Gastrocnemius medialis (tissue), 4 donors: ENCODE measurements around the gene FARP1. TPM values are rescaled to one million over a fixed set of nuclear protein-coding genes. Genes with fewer than 3 reads are reported as not detected.

Experiments used
- ATAC-seq, 2 donors: fragments of 150-250 bp; one replicate each; pipeline ENCODE4 v1.9.1; 2016
- DNase-seq, 2 donors: peaks; one replicate each; pipeline ENCODE4 v3.0.0-alpha.2; 2019
- H3K27ac ChIP-seq, 4 donors: fragments of 200-600 bp; sonication (generic); 1 replicate in 1 of 4; 2 replicates in 3 of 4; pipeline ENCODE4 v1.5.1; 2016 to 2018; ENCODE audit warnings: mild to moderate bottlenecking in 2 of 4, moderate library complexity in 1 of 4
- H3K27me3 ChIP-seq, 3 donors: fragments of 200-600 bp; sonication (generic) in 2 of 3; 1 replicate in 1 of 3; 2 replicates in 2 of 3; pipeline versions ENCODE4 v1.5.1 to v1.6.0; 2016 to 2019; ENCODE audit warnings: mild to moderate bottlenecking in 1 of 3, moderate library complexity in 1 of 3
- H3K36me3 ChIP-seq, 2 donors: fragments of 200-600 bp; sonication (generic) in 1 of 2; one replicate each; pipeline ENCODE4 v1.5.1; 2017 to 2018
- H3K4me1 ChIP-seq, 2 donors: fragments of 200-600 bp; sonication (generic) in 1 of 2; one replicate each; pipeline ENCODE4 v1.5.1; 2016 to 2017; ENCODE audit warnings: mild to moderate bottlenecking in 2 of 2
- H3K4me3 ChIP-seq, 4 donors: fragments of 200-600 bp; sonication (generic) in 3 of 4; 1 replicate in 1 of 4; 2 replicates in 3 of 4; pipeline ENCODE4 v1.5.1; 2016 to 2019; ENCODE audit warnings: mild to moderate bottlenecking in 2 of 4
- H3K9me3 ChIP-seq, 3 donors: fragments of 200-600 bp; sonication (generic) in 2 of 3; 1 replicate in 1 of 3; 2 replicates in 2 of 3; pipeline ENCODE4 v1.5.1; 2016 to 2019
- CTCF ChIP-seq, 5 experiments: fragments of 450-650 bp in 3 of 5; fragments of 200-600 bp in 2 of 5; sonication (generic) in 2 of 5; IDR thresholded peaks in 4 of 5; conservative IDR thresholded peaks in 1 of 5; 1 replicate in 4 of 5; 2 replicates in 1 of 5; pipeline ENCODE4 v1.5.1; 2016 to 2019; ENCODE audit warnings: antibody characterized with exemption in 5 of 5, mild to moderate bottlenecking in 3 of 5, moderate library complexity in 3 of 5
- POLR2A ChIP-seq, 2 donors: fragments of 450-650 bp; IDR thresholded peaks; one replicate each; pipeline ENCODE4 v1.6.1; 2017; ENCODE audit warnings: antibody characterized with exemption in 2 of 2, mild to moderate bottlenecking in 2 of 2, moderate library complexity in 2 of 2
- in situ Hi-C, 4 donors: fragments of 200-750 bp; cut with MboI; loops; one replicate each; pipeline versions ENCODE4 v1.15.0 to v1.8.0; 2017; ENCODE audit warnings: low sequenced_read_pairs in 4 of 4
- intact Hi-C: fragments of 100-400 bp; cut with DNase I; formaldehyde crosslinking; loops from one replicate; pipeline ENCODE4 v1.15.1; 2023; ENCODE audit warnings: low total_unique reads
- total RNA-seq, 4 donors: library from RNA; depleted of rRNA; stranded (reverse); fragments of >200 nt; gene quantifications; one replicate each; pipeline versions ENCODE4 v1.1.0 to v1.2.3, GENCODE V29; 2016

FARP1 gene
- total RNA-seq, 4 donors from 2014 or later = 3.5 to 9.8 (median 4.9) TPM

DNA sequence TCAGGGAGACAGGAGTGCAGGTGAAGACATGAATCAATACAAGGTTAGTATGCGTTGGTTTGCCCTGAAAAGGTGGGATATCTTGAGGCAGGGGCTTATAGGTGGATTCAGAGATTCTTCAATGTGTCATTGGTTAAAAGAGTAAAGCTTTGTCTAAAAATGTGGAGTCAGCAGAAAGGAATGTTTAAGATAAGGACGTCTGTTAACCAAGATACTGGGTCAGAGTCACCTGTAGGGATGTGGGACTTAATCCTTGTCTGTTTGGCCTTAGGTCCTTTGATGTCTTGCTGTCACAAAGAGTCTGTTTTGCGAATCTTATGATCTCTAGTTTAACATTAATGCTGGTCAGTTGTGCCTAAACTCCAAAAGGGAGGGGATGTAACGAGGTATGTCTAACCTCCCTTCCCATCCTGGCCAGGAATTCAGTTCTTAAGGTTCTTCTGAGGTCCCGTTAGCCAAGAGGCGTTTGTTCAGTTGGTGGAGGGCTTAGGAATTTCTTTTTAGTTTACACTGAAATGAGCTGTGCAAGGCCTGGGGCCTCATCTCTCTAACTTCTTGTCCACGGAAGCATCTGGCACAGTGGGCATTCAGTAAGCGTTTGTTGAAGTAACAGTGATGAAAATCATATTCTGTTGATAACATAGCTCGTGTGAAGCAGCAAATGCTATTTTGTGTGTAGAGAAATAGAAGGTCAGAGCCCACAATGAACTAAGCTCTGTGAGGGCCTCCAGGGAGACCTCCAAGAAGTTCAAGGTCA, 130.4 kb downstream of the FARP1 start:
- Histone ChIP-seq H3K36me3 (no peaks in the 10 kb centered on the region), H3K4me3 (no peak overlapping the region), H3K27me3 (no peaks in the 10 kb centered on the region), H3K9me3 (no peaks in the 10 kb centered on the region), H3K4me1 (no peaks in the 10 kb centered on the region), H3K27ac (no peak overlapping the region)
- intact Hi-C loops (no loop called here), in situ Hi-C loops (no loop called here)
- no peak for DNase-seq
- ATAC-seq = no peak
- TF ChIP-seq POLR2A (IDR thresholded peaks at IDR 0.05) (no peak), CTCF (IDR thresholded peaks at IDR 0.05 in 4 of 5, conservative IDR thresholded peaks at IDR 0.05 in 1 of 5) (no peak)

DNA sequence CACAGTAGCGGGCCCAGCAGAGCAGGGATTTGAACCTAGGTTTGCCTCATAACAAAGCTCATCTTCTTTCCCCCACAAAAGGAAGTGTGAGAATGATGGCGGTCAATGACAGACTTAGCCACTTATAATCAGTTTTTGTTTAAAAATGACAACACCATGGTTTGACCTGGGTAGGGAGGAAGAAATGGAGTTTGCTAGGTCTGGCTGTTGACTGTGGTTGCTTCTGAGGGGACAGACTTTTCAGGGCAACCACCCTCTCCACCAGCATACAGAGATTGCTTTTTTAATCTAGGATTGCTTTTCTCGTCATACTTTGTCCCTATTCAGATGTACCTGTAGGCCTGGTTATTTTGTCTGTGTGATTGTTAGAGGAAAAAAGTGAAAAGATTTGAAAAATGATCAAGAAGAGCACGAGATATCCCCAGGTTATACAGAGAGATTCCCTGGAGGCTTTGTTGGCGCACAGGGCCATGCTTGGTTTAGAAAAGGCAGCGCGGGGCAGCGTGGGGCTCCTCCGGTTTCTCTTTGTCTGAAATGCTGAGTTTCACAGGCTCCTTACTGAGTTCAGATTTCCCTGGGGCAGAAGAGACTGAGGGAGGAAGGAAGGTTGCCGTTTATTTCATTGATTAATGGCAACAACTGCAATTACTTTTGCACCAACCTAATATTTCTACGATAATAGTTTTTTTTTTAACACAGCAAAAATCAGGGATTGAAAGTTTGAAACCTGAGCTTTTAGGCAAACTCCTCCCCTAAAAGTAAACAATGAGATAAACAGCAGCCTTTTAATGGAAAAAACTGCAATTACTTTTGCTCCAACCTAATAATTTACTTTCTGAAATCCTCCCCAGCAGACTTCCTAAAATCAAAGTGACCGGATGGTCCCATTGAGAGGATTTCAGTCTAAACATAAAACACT, 131.2 kb downstream of the FARP1 start:
- TF ChIP-seq POLR2A (IDR thresholded peaks at IDR 0.05) (no peak), CTCF (IDR thresholded peaks at IDR 0.05 in 4 of 5, conservative IDR thresholded peaks at IDR 0.05 in 1 of 5) (no peak)
- Histone ChIP-seq H3K27ac (no peak overlapping the region), H3K9me3 (no peaks in the 10 kb centered on the region), H3K4me3 (no peak overlapping the region), H3K4me1 (no peaks in the 10 kb centered on the region), H3K36me3 (no peaks in the 10 kb centered on the region), H3K27me3 (no peaks in the 10 kb centered on the region)
- intact Hi-C loops (no loop called here), in situ Hi-C loops (no loop called here)
- ATAC-seq = no peak
- no peak for DNase-seq

DNA sequence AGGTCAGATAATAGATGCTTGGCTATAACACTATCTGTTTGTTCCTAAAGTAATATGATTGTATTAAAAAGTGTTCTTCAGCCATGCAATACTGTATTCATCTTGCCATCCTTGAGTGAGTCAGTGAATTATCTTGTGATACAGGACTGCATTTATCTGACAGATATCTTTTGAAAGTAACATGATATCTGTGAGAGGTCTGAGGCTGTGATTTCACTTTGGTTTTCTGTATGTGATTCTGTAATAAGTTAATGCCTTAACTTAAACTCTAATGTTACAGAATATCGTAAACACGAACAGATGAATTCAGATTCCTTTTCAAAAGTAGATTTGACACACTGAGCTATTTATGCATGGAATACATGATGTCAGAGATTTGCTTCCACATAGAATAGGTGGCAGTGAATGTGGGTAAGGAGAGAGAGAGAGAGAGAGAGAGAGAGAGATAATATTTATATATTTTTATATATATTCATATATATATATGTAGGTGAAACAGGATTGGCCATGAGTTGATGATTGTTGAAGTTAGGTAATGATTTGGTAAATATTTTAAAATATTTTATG, 132.1 kb downstream of the FARP1 start:
- Histone ChIP-seq H3K27me3 (no peaks in the 10 kb centered on the region), H3K27ac (no peak overlapping the region), H3K9me3 (no peaks in the 10 kb centered on the region), H3K4me3 (no peak overlapping the region), H3K36me3 (no peaks in the 10 kb centered on the region), H3K4me1 (no peaks in the 10 kb centered on the region)
- intact Hi-C loops (no loop called here), in situ Hi-C loops (no loop called here)
- no peak for DNase-seq
- ATAC-seq = no peak
- TF ChIP-seq POLR2A (IDR thresholded peaks at IDR 0.05) (no peak), CTCF (IDR thresholded peaks at IDR 0.05 in 4 of 5, conservative IDR thresholded peaks at IDR 0.05 in 1 of 5) (no peak)

- Histone ChIP-seq H3K27ac (no peak overlapping the region), H3K36me3 (no peaks in the 10 kb centered on the region), H3K4me3 (no peak overlapping the region), H3K27me3 (no peaks in the 10 kb centered on the region), H3K4me1 (no peaks in the 10 kb centered on the region), H3K9me3 (no peaks in the 10 kb centered on the region)
- TF ChIP-seq POLR2A (IDR thresholded peaks at IDR 0.05) (no peak), CTCF (IDR thresholded peaks at IDR 0.05 in 4 of 5, conservative IDR thresholded peaks at IDR 0.05 in 1 of 5) (no peak)
- DNase-seq (no peak), ATAC-seq (no peak)
- in situ Hi-C loops (no loop called here), intact Hi-C loops (no loop called here)
These were observed 132.8 kb downstream of the FARP1 start for GRCh38 chr13:98275681-98276171.
